ENCODE results near the gene RNF182.

Gene RNF182

GRCh38 chr6:14022673-14023072 lies 97.9 kb downstream of the RNF182 start:
- H3K27ac ChIP-seq: no peak overlapping the region

GRCh38 chr6:14023855-14024254 lies 99.1 kb downstream of the RNF182 start:
- Histone ChIP-seq H3K4me3 (no peak overlapping the region), H3K27ac (no peak overlapping the region)

More at GRCh38 chr6:14022673-14023072, 97.9 kb downstream of the RNF182 start:
- no peak overlapping the region for H3K4me3 ChIP-seq

- Histone ChIP-seq H3K4me3 (no peak overlapping the region), H3K27ac (peak overlapping the region in 1 of 21 experiments; percentile 16)
These were observed 100.4 kb downstream of the RNF182 start for GRCh38 chr6:14025160-14025559.

- Histone ChIP-seq H3K27ac (no peak overlapping the region), H3K4me3 (no peak overlapping the region)
These were observed 102.2 kb downstream of the RNF182 start for GRCh38 chr6:14026831-14027539.

GRCh38 chr6:14028631-14029030 lies 103.9 kb downstream of the RNF182 start:
- H3K27ac ChIP-seq: no peak overlapping the region
- H3K4me3 ChIP-seq: no peak overlapping the region

- H3K4me3 ChIP-seq: no peak overlapping the region
- no peak overlapping the region for H3K27ac ChIP-seq
These were observed 104.9 kb downstream of the RNF182 start for GRCh38 chr6:14029605-14030004.
